Measurements from ENCODE around the gene STAT3.
"Not testable (repeated sequence)": the region's sequence is repeated elsewhere in the genome, so short reads cannot be mapped to it uniquely, and the experiment has no call there.

STAT3 gene

DNA sequence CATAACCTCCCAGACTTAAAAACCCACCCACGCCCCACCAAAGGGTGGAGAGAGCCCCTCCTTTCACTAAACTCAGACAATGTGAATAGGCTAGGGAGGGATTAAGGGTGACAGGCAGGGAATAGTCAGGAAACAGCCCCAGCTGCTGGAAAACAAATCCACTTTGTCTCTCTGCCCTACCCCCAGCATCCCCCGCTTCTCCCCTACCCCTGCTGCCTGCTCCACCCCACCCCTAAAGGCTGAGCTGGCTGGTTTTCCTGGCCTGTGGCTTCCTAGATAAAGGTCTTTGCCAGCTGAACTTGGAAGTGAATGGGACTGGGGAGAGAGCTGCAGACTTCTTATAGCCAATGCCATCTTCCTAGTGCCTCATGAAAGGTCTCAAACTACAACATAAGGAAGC lies 19.8 kb upstream of the STAT3 start:
- DNase-seq, result no peak

DNA sequence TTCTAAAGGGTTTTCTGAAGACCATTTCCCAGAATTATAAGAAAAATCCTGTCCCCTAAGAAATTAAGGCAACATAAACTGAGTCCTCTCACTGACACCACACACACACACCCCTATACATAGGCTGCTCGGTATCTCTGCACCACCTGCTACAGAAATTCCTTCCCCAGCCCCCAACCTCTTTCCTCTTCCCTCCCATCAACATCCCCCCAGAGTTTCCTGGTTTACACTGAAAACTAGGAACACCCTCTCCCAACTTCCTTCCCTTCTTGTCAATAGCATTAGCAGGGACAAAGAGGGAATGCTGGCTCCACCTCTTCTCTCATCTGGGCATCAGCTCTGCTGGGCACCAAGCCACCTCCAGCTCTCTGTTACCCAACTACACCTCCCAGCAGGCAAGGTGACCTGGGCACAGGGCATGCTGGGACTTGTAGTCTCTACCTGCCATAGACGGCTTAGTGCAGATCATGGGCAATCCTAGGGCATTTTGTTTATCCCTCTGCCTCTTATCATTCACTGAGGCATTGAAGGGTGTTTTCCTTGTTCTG lies 19.1 kb upstream of the STAT3 start:
- DNase-seq, result peak; percentile 62 to 63

GRCh38 chr17:42406615-42407288 lies 18.5 kb upstream of the STAT3 start:
- DNase-seq, result no peak

- DNase-seq, result peak; percentile 77 to 90
Measured at GRCh38 chr17:42405963-42406495, 17.8 kb upstream of the STAT3 start.

GRCh38 chr17:42405076-42405475 lies 16.8 kb upstream of the STAT3 start:
- DNase-seq, result no peak

DNA sequence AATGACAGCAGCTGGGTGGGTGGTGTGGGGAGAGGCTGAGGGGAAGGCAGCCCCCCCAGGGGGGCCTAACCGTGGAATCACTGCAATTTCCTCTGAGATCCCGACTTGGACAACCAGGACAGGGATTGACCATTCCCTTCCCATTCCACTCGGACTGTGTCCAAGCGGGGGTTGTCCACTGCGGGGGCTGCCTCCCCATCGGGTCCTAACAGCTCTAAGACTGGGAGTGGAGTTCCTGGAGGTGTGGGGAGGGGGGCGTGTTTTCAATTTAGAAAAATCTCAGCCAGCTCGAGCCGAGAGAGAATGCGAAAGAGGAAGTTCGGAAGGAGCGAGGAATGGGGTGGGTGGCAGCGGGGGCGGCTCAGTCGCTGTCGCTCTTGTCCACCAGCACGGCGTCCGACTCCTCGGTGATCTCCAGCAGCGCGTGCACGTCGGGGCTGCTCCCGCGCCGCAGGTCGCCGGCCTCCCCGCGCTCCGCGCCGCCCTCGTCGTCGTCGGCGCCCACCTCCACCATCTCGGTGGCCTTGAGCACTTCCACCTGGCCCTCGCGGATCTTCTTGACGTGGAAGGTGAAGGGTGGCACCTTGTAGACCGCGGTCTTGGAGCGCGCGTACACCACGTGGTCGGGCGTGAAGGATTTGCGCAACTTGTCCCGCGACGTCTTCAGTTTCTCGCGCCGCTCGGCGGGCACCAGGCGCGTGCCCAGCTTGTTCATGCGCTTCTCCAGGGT lies 16.2 kb upstream of the STAT3 start:
- DNase-seq, result no peak

DNA sequence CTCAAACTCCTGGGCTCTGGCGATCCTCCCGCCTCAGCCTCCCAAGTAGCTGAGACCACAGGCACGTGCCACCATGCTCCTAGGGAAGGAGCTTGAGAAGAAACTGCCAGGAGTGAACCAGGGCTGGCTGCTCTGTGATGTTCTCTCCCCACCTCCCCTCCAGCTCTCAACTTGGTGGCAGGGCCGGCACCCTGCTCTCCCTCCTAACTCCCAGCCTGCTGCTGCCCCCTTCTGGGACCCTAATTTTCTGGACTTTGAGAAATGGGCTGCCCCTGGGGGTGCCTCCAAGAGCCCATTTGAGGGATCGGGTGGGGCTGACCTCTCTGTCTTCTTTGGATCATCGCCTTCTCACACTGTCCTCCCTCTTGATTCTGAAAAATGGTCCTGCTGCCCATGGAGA lies 14.9 kb upstream of the STAT3 start:
- peak; percentile 34 to 50 for DNase-seq

DNA sequence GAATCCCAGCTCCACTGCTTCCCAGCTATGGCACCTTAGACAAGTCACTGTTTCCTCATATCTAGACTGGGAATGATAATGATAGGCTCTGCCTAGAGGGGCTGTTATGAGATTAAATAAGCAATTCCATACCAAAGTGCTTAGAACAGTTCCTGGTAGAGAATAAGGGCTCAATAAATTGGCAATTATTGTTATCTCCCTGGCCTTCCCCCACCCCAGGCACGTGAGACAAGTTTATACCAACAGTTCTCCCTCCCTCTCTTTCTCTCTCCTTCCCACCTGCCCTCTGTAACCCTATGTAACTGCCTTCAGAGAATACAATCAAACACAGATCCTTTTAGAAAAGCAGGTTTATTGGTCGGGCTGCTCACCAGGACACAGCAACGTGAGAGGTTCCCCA lies 13.9 kb upstream of the STAT3 start:
- no peak for DNase-seq

DNA sequence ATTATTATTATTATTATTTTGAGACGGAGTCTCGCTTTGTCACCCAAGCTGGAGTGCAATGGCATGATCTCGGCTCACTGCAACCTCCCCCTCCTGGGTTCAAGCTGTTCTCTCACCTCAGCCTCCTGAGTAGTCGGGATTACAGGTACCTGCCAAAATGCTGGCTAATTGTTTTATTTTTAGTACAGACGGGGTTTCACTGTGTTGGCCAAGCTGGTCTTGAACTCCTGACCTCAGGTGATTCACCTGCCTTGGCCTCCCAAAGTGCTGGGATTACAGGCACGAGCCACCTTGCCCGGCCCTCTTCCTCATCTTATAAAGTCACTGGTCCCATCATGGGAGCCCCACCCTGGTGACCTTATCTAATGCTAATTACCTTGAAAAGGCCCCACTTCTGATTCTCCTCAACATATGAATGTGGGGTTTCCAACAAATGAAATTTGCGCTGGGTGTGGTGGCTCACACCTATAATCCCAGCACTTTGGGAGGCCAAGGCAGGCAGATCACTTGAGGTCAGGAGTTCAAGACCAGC lies 12.7 kb upstream of the STAT3 start:
- DNase-seq, result not testable (repeated sequence)

- no peak for DNase-seq
Measured at GRCh38 chr17:42399948-42400843, 12.0 kb upstream of the STAT3 start.

- DNase-seq, result no peak
Measured at GRCh38 chr17:42399121-42399520, 10.9 kb upstream of the STAT3 start.

DNA sequence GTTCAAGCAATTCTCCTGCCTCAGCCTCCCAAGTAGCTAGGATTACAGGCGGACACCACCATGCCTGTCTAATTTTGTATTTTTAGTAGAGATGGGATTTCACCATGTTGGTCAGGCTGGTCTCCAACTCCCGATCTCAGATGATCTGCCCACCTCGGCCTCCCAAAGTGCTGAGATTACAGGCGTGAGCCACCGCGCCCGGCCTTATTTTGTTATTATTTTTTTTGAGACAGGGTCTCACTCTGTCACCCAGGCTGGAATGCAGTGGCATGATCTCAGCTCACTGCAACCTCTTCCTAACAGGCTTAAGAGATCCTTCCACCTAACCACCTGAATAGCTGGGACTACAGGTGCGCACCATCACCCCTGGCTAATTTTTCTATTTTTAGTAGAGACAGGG lies 7.4 kb upstream of the STAT3 start:
- DNase-seq, result not testable (repeated sequence)

DNA sequence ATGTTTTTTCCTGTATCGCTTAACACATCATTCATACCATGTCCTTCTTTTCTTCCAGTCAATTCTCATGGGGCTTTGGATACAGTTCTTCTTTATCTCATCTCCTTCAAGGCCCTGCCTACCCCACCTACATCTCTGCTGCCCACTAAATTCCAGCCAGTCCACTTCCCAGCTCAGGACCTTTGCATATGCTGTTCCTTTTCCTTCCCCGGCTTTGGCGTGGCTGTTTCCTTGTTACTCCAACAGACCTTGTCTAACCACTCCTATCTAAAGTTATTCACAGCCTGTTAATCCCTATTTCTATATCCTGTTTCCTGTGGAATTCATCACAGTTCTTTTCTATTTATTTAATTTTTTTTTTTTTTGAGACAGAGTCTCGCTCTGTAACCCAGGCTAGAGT lies 6.6 kb upstream of the STAT3 start:
- DNase-seq, result no peak

DNA sequence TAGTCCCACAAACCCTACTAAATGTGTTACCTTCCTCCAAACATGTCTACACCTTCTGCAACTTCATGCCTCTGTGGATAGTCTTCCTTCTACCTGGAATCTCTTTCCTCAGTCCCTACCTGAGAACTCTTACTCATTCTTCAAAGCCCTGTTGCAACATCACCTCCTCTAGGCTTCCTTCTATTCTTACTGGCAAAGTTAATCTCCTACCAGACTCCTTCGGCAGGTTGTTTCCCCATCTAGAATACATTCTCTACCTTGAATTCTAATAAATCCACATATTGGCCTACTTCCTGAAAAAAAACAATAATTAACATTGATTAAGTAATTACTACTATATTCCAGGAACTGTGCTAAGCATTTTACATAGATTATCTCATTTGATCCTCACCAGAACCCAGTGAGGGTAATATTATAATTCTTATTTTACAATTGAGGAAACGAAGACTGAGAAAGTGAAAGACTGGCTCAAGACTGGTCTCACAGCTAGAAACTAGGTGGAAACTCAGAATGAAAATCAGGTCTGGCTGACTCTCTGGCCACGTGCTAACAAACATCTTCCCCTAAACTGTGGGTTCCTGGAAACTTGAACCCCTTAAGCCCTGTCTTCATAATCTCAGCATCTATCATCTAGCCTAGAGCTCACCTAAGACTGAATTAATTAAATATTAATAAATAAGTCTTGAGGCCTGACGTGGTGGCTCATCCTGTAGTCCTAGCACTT lies 4.6 kb upstream of the STAT3 start:
- DNase-seq, result no peak

DNA sequence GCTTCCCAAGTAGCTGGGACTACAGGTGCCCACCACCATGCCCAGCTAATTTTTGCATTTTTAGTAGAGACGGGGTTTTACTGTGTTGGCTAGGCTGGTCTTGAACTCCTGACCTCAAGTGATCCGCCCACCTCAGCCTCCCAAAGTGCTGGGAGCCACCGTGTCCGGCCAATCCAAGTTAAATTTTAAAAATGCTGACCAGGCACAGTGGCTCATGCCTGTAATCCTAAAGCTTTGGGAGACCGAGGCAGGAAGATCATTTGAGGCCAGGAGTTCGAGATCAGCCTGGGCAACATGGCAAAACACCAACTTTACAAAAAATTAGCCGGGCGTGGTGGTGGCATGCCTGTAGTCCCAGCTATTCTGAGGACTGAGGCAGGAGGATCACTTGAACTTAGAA lies 3.2 kb upstream of the STAT3 start:
- not testable (repeated sequence) for DNase-seq

GRCh38 chr17:42389899-42390298 lies 1.7 kb upstream of the STAT3 start:
- no peak for DNase-seq

DNA sequence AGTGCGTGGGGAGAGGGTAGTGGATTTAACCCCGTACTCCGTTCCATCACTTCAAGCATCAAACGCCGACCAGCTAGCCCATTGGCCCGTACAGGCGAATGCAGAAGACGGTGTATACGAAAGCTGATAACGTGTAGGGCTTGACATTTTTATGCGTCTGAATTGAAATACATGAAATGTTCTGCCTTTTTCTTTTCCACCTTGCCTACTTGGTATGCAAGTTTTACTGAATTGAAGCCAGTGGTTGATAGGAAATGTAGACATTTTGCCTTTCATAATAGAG lies 834 bp upstream of the STAT3 start:
- no peak for DNase-seq

DNA sequence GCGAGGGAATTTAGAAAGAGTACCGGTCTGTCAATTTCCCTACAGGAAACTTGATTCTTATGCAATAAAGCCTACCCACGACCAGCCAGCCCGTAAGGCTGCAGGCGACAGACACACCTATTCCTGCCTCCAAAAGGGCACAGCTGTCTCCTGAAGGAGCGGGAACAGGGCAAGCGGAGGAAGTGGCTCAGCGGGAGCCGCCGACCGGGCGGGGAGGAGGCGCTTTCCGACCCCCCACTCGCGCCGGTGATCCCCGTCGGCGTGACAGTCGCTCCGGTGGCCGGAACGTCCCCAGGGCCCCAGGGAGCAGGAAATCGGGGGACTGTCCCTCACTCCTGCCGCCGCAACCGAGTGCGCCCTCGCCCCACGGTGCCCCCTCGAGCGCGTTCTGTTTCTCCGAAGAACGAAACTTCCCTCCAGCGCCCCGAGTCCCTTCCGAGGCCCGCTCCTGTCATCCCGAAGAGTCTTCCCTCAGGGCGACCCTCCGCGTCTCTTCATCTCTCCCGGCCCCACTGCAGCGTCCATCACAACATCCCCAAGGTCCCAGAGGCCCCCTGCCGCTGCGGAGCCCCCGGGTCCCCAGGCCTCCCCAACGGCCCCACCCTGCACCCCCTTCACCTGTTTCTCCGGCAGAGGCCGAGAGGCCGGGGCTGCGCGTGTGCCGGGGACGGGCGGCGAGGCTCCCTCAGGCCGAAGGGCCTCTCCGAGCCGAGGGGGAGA lies 421 bp downstream of the STAT3 start:
- peak; percentile 26 to 31 for DNase-seq

DNA sequence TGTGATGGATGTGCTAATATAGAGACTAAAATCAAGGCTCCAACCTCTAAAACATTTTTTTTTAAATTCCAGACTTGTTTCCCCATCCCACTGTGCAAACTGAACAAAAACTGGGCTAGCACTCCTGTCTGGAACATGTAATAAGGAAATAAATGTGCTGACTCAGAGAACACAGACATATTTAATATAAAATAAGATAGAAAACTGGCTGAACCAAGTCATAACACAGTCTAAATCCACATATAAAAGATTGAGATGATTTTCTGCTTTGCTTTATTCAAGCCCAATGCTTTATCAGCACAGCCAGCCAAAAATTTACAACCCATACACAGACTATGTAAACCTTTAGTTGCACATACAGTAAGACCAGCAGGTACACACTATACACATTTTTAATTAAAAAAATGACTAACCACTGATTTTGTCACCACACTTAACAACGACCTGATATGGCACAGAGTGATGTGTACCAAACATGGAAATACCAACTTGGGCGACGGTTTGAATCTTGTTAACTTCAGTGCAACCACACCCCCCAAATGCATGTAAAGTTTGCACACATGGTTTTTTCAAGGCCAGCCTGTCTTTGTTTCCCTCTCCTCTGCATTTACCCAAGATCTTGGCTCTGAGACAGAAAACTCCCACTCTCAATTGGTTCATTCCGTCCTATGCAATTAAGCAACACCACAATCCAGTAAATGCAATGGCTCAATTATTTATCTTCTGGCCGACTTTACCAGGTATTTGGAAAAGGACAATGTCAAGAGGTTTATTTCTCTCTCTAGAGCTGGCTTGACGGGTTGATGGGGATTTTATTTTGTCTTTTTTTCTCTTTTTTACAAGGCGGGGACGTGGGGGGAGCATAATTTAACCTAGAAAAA lies 1.2 kb downstream of the STAT3 start:
- peak; percentile 19 to 26 for DNase-seq

GRCh38 chr17:42381898-42382297 lies 6.3 kb downstream of the STAT3 start:
- DNase-seq, result no peak

GRCh38 chr17:42380935-42381334 lies 7.3 kb downstream of the STAT3 start:
- DNase-seq, result no peak

Data from activated CD4-positive, alpha-beta T cell treated with anti-CD3 and anti-CD28 coated beads for 4 hours (primary cell).